ENCODE measurements around the gene SESN1.

SESN1 gene

DNA sequence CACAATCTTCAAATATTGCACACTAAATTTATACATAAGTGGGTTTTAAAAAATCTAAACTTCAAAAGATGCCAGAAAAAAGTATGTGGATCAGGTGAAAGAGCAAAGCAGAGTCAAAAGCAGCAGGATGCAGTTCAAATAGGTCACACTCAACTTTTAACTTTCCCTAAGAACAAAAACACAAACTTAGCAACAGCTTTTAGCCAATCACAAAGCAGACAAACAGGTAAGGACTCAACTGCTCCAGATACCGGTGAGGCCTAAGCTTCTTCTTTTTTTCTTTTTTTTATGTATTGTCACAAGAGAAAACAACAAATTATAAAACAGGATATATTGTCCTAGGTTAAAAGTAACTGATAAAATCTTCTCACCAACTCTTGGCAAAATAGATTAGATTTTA lies 74.7 kb downstream of the SESN1 start:
- peaks cover 15 to 46% of the 10 kb centered on the region in 2 donors for H3K4me1 Mint-ChIP-seq
- no peaks in the 10 kb centered on the region for H3K36me3 Mint-ChIP-seq
- H3K4me3 Mint-ChIP-seq: no peak overlapping the region
- DNase-seq (no peak), ATAC-seq (replicated peaks) (no peak)
- no peaks in the 10 kb centered on the region for H3K9me3 Mint-ChIP-seq
- H3K27me3 Mint-ChIP-seq: no peaks in the 10 kb centered on the region
- no peak overlapping the region for H3K27ac Mint-ChIP-seq

DNA sequence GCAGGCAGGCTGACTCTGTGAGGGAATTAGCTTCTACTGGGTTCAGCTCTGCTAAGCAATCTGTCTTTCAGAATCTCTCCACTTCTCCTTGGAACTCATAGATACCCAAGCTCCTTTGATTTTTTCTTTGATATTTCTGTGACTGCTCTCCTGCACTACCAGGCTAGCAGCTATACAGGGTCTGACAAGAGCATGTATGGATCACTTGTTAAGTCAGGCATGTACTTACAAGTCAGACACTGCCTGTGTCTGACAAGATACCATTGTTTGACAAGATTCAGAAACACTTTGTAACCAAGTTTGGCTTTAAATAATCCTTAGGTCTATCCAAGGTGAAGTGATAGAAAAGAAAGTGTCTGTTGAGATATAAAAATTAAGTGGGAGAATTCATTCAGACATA lies 79.5 kb downstream of the SESN1 start:
- H3K36me3 Mint-ChIP-seq: no peaks in the 10 kb centered on the region
- H3K27me3 Mint-ChIP-seq: no peaks in the 10 kb centered on the region
- H3K27ac Mint-ChIP-seq: peak overlapping the region; percentile 20
- H3K4me3 Mint-ChIP-seq: no peak overlapping the region
- peaks cover 28 to 61% of the 10 kb centered on the region in 2 donors for H3K4me1 Mint-ChIP-seq
- ATAC-seq (replicated peaks): peak; percentile 19 to 20
- no peaks in the 10 kb centered on the region for H3K9me3 Mint-ChIP-seq
- DNase-seq: no peak

DNA sequence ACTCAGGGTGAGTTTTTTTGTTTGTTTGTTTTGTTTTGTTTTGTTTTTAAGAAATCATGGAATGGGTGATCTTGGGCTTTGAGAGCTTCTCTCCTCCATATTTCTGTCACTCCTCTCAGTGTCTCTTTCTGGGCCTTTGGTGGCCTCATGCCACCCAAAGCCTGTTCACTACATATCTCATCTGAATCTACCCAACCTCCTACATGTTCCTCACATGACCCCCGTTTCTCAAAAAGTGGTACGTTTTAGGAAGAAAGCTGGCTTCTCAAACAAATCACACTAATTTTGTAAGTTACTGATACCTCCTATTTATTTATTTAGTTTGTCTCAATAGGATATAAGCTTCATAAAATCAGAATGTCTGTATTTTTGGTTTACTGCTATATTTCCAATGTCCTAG lies 80.0 kb downstream of the SESN1 start:
- no peaks in the 10 kb centered on the region for H3K27me3 Mint-ChIP-seq
- ATAC-seq (replicated peaks): no peak
- no peaks in the 10 kb centered on the region for H3K36me3 Mint-ChIP-seq
- no peak for DNase-seq
- peaks cover 28 to 61% of the 10 kb centered on the region in 2 donors for H3K4me1 Mint-ChIP-seq
- H3K4me3 Mint-ChIP-seq: peak overlapping the region in 1 of 2 donors; percentile 11
- H3K27ac Mint-ChIP-seq: peak overlapping the region; percentile 61
- H3K9me3 Mint-ChIP-seq: no peaks in the 10 kb centered on the region

DNA sequence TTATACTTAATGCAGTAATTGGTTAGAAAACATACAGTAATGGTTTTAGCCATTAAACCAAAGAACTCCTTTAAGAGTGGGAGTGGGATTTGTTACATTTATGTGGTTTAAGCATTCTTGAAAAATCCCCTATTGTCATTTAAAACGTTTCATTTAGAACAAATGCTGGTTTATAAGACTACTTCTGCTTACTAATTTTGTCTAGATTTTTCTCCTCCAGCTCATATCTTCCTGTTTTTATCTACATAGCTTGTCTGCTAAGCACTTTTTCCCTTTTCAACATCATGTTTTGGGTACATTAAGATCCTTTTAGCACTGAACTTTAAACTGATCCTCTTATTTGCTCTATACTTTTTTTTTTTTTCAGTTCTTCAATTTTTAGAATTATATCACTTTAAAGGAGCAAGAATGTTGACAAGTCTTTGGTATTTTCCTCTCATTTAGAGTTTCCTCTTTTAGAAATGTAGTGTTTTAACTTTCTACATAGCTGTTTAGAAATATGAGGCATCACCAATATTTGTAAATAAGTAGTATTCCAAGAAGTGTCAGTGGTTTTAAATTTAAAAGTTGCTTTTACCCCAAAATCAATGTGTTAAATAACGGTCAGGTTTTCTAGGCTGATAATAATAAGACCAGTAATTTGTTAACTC lies 80.9 kb downstream of the SESN1 start:
- H3K4me1 Mint-ChIP-seq: peaks cover 23 to 55% of the 10 kb centered on the region in 2 donors
- no peaks in the 10 kb centered on the region for H3K36me3 Mint-ChIP-seq
- ATAC-seq (replicated peaks): peak in 1 of 2 donors; percentile 13
- H3K4me3 Mint-ChIP-seq: peak overlapping the region in 1 of 2 donors; percentile 1
- no peaks in the 10 kb centered on the region for H3K27me3 Mint-ChIP-seq
- no peaks in the 10 kb centered on the region for H3K9me3 Mint-ChIP-seq
- H3K27ac Mint-ChIP-seq: no peak overlapping the region
- no peak for DNase-seq

DNA sequence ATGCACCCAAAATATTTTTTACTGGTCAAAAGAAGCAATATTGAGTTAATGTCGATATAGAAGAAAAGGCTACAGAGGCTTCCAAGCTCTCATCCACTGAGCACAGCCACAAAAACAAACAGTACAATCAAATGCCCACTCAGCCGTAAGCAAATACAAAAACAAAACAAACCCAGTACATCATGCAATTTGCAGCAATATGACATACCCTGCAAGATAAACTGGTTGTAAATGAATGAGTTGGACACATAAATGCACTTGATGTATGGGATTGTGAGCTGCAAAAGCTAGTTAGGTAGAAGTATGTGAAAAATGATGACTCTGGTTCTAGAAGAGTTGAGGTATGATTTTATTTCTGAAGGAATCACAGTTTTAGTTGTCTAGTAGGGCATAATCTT lies 83.9 kb downstream of the SESN1 start:
- no peak for ATAC-seq (replicated peaks)
- DNase-seq: no peak
- Mint-ChIP-seq H3K4me1 (peaks cover 29 to 68% of the 10 kb centered on the region in 2 donors), H3K27me3 (no peaks in the 10 kb centered on the region), H3K36me3 (no peaks in the 10 kb centered on the region), H3K9me3 (no peaks in the 10 kb centered on the region), H3K27ac (no peak overlapping the region), H3K4me3 (no peak overlapping the region)

DNA sequence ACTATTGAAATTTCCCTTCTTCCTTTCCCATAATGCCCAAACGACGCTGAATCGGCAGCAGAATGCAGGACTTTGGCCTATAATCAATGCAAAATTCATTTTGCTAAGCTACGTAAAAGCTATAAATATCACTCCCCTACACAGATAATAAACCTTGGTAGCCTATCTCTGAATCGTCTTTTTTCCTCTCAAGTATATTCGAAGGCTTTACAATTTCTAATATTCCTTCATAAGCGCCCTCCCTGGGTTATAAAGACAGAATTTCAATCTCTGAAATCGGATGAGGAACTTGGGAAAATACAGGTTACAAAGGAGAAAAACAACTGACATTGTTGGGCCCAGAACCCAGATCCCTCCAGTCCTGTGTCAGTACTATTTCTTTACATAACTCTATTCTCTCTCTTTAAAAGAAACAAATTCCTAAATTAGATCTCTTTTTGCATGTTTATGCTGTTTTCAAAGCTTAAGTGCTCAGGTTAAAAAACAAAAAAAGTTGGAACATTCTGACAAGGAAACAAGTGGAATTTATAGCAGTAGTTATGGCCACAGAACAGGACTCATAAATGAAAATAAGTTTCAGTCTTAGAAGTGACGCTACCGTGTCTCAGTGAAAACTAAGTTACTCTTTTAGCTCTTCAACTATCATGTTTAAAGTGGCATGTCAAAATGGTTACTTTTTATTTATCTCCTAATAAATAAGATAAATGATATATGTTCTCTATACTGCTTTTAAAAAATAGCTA lies 84.5 kb downstream of the SESN1 start:
- Mint-ChIP-seq H3K36me3 (no peaks in the 10 kb centered on the region), H3K27ac (peak overlapping the region; percentile 96), H3K4me3 (peak overlapping the region; percentile 91 to 95), H3K4me1 (peaks cover 25 to 62% of the 10 kb centered on the region in 2 donors), H3K27me3 (no peaks in the 10 kb centered on the region), H3K9me3 (no peaks in the 10 kb centered on the region)
- no peak for DNase-seq
- peak in 1 of 2 donors; percentile 1 for ATAC-seq (replicated peaks)

DNA sequence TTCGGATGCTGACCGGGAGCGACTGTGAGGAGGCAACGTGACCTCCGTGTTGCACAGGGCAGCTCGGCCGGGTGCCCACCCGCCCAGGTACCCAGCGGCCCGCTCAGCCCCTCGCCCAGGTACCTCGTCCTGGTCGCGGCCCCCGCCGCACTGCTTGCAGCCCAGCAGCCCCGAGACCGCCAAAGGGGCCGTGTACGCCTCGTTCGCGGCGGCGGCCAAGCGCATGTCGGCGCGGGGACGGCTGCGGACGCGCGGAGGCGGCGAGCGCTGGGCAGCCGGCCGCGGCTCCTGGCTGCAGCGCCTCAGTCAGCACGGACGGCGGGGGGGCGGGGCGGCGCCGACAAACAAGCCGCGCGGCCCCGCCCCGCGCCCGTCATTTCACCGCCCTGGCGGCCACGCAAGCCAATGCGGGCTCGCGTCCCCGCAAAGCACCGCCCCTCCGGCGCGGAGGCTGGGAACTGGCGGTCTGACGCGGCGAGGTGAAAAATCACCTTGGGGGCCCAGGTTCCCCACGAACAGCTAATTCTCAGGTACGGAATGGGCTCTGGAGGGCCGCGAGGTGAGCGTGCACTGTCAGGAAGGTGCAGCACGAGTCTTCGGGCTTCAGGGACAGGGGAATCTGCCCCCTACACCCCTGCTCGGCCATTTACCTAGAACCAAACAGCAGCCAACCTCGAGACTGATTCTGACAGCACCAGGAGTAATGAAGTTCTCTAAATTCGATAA lies 85.2 kb downstream of the SESN1 start:
- peaks cover 21 to 62% of the 10 kb centered on the region in 2 donors for H3K4me1 Mint-ChIP-seq
- no peaks in the 10 kb centered on the region for H3K27me3 Mint-ChIP-seq
- peak overlapping the region; percentile 91 to 95 for H3K4me3 Mint-ChIP-seq
- H3K27ac Mint-ChIP-seq: peak overlapping the region; percentile 96
- peak; percentile 79 for DNase-seq
- H3K9me3 Mint-ChIP-seq: no peaks in the 10 kb centered on the region
- H3K36me3 Mint-ChIP-seq: no peaks in the 10 kb centered on the region
- ATAC-seq (replicated peaks): peak; percentile 89 to 94

DNA sequence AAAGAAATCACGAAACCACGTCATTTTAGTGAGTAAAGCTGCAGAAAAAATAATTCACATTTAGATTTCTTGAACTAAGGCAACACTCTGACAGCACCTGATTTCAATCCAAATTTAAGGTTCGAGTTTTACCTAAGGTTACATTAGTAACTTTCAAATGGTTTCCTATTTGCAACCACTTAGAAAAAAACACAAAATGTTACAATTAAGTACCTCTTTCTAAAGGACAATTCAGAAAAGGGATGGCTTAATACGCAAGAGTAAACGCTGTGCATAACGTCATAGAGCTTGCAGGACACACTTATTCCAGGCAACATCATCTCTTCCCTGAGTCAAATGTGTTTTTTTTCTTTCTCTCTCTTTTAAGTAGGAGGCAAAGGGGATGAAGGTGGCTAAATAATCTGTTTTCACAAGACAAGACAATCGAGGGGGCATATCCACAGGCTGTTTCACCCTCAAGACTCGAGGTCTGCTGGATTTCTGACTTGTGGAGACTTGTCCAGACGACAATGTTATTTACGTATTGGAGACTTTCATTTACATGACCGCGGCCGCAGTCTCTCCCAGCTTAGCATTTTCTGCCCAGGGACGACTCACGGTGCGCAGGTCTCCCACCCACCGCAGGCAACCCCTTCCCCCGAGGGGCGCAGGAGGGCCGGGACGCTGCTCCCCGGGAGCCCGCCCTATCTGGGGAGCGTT lies 86.0 kb downstream of the SESN1 start:
- H3K27me3 Mint-ChIP-seq: no peaks in the 10 kb centered on the region
- H3K4me1 Mint-ChIP-seq: peaks cover 20 to 55% of the 10 kb centered on the region in 2 donors
- DNase-seq (peak; percentile 24), ATAC-seq (replicated peaks) (peak; percentile 40 to 42)
- H3K36me3 Mint-ChIP-seq: no peaks in the 10 kb centered on the region
- peak overlapping the region; percentile 89 for H3K27ac Mint-ChIP-seq
- H3K4me3 Mint-ChIP-seq: peak overlapping the region; percentile 87 to 95
- no peaks in the 10 kb centered on the region for H3K9me3 Mint-ChIP-seq

DNA sequence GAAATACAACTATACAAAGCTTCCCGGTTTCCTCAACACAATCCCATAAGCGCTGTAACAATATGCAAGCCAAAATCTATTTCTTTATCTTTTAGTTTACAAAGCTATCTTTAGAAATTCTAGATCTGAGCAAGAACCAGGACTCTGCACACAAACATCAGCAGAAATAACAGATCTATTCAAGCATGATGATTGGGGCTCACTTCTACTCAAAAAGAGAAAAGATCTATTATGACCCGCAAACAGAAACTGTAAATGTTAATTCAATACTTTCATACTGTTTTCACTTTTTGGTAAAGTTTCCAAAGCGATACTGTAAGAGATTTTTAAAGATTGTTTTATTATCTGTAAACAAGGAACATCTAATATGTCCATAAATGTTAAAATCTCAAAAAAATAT lies 86.6 kb downstream of the SESN1 start:
- H3K27me3 Mint-ChIP-seq: no peaks in the 10 kb centered on the region
- peak overlapping the region; percentile 69 to 95 for H3K4me3 Mint-ChIP-seq
- no peaks in the 10 kb centered on the region for H3K36me3 Mint-ChIP-seq
- peak; percentile 41 to 53 for ATAC-seq (replicated peaks)
- no peak for DNase-seq
- H3K27ac Mint-ChIP-seq: peak overlapping the region; percentile 28
- peaks cover 16 to 49% of the 10 kb centered on the region in 2 donors for H3K4me1 Mint-ChIP-seq
- H3K9me3 Mint-ChIP-seq: no peaks in the 10 kb centered on the region

DNA sequence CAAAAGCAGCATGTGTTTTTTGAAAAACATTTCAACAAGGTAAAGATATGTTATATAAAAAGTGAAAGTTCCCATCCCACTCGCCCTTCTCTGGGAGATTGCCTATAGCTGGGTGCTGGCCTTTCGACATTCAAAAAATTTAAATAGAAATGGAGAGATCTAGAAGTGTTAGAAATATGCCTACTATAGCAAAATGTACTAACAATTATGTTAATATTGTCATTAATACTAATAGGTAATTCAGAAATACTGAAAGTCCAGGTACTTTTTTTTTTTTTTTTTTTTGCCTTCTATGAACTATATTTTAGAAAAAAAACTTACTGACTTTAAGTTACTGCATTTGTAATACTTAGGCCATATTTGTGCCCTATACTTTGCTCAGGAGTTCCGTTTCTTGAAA lies 87.1 kb downstream of the SESN1 start:
- H3K4me1 Mint-ChIP-seq: peaks cover 12 to 43% of the 10 kb centered on the region in 2 donors
- ATAC-seq (replicated peaks) (no peak), DNase-seq (no peak)
- no peaks in the 10 kb centered on the region for H3K9me3 Mint-ChIP-seq
- H3K4me3 Mint-ChIP-seq: peak overlapping the region; percentile 69 to 95
- H3K27me3 Mint-ChIP-seq: no peaks in the 10 kb centered on the region
- H3K36me3 Mint-ChIP-seq: no peaks in the 10 kb centered on the region
- no peak overlapping the region for H3K27ac Mint-ChIP-seq

DNA sequence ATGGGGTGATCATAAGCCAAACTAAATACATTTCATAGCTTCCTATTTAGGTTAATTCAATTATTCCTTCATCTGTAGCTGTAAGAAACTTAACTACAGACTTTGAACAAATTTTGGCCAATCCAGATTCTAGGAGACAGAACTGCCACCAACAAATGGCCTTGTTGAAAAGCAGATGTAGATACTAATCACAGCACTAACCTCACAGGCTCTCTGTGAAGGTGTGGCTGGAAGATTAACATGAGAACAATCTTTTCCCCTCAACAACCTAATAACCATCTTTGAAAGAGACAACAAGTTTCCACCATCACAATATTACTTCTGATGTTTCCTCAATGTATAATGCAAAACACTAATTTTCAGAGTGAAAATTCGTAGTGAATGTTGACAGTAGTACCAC lies 87.8 kb downstream of the SESN1 start:
- H3K27ac Mint-ChIP-seq: peak overlapping the region; percentile 25
- H3K9me3 Mint-ChIP-seq: no peaks in the 10 kb centered on the region
- H3K4me3 Mint-ChIP-seq: no peak overlapping the region
- ATAC-seq (replicated peaks): no peak
- no peak for DNase-seq
- H3K27me3 Mint-ChIP-seq: no peaks in the 10 kb centered on the region
- no peaks in the 10 kb centered on the region for H3K36me3 Mint-ChIP-seq
- H3K4me1 Mint-ChIP-seq: peaks cover 9 to 39% of the 10 kb centered on the region in 2 donors

DNA sequence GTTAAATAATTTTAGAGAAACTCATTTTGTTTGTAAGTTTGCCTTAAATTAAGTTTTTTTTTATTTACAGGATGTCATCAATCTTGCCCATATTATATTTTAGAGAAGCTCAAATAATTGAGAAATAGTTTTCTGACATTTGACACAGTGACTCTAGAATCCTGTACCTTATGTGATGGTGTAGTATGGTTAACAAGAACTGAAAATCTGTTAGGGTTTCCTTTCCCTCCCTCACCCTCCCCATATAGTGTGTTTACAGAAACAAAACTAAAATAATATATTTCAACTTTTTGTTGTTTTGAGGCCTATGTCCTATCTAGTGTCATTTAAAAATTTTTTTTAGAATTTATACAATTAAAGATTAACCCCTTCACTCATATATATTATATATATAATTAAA lies 91.8 kb downstream of the SESN1 start:
- peaks cover 7 to 24% of the 10 kb centered on the region in 2 donors for H3K4me1 Mint-ChIP-seq
- no peaks in the 10 kb centered on the region for H3K9me3 Mint-ChIP-seq
- H3K27me3 Mint-ChIP-seq: no peaks in the 10 kb centered on the region
- DNase-seq: no peak
- no peak overlapping the region for H3K4me3 Mint-ChIP-seq
- no peak overlapping the region for H3K27ac Mint-ChIP-seq
- peak; percentile 44 to 54 for ATAC-seq (replicated peaks)
- H3K36me3 Mint-ChIP-seq: peaks cover 5 to 14% of the 10 kb centered on the region in 2 donors

DNA sequence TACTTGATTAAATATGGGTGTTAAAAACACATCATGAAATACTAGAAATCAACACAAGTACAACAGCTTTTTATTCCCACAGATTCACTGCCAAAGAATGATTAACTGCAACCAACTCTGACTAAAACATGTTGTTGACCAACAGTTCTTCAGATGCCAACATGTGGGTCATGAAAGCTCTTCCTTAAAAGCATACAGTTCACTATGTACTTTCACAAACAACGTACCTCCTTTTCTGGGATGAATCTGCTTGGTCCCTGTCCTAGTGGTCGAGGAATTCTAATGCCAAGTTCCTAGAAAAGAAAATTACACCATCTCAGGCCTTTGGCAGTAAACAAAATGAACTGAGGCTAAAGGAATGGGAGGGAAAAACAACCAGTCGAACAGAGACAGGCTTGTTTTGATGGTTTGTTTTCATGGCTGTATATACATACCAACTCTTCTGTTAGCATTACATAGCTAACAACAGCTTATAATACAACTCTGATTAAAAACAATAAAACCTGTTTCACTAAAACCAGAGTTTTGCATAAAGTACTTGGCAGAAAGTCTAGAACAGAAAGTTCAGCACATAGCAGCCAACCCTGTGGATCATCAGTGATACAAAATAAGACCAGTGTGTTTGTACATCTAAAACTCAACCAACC lies 92.5 kb downstream of the SESN1 start:
- no peak overlapping the region for H3K4me3 Mint-ChIP-seq
- H3K4me1 Mint-ChIP-seq: peaks cover 7 to 17% of the 10 kb centered on the region in 2 donors
- H3K9me3 Mint-ChIP-seq: no peaks in the 10 kb centered on the region
- ATAC-seq (replicated peaks) (no peak), DNase-seq (no peak)
- no peak overlapping the region for H3K27ac Mint-ChIP-seq
- peaks cover 5 to 14% of the 10 kb centered on the region in 2 donors for H3K36me3 Mint-ChIP-seq
- no peaks in the 10 kb centered on the region for H3K27me3 Mint-ChIP-seq
